Fibroblast of skin of right biceps (primary cell): Measurements from ENCODE around the gene BCL2L1.

Experiments used
- DNase-seq: peaks from one replicate; pipeline ENCODE4 v3.0.0-alpha.2; 2013

Gene BCL2L1

GRCh38 chr20:31723319-31724078, 831 bp upstream of the BCL2L1 start:
- DNase-seq: peak; percentile 99

- DNase-seq: no peak
Observed at GRCh38 chr20:31723069-31723318, 326 bp upstream of the BCL2L1 start.

GRCh38 chr20:31721408-31722256, 1.0 kb downstream of the BCL2L1 start:
- DNase-seq: no peak

GRCh38 chr20:31720486-31721407, 1.9 kb downstream of the BCL2L1 start:
- DNase-seq: no peak

- DNase-seq: peak; percentile 65
Observed at GRCh38 chr20:31719644-31720485, 2.8 kb downstream of the BCL2L1 start.

GRCh38 chr20:31718952-31719643, 3.6 kb downstream of the BCL2L1 start:
- DNase-seq: no peak

GRCh38 chr20:31717478-31718201, 5.0 kb downstream of the BCL2L1 start:
- DNase-seq: no peak

GRCh38 chr20:31716818-31717477, 5.7 kb downstream of the BCL2L1 start:
- no peak for DNase-seq

GRCh38 chr20:31716351-31716750, 6.3 kb downstream of the BCL2L1 start:
- DNase-seq: no peak

GRCh38 chr20:31715766-31716165, 6.9 kb downstream of the BCL2L1 start:
- no peak for DNase-seq

GRCh38 chr20:31713312-31714273, 9.1 kb downstream of the BCL2L1 start:
- peak; percentile 97 for DNase-seq

- DNase-seq: peak; percentile 92
Observed at GRCh38 chr20:31712564-31713311, 9.9 kb downstream of the BCL2L1 start.

GRCh38 chr20:31712112-31712553, 10.5 kb downstream of the BCL2L1 start:
- no peak for DNase-seq

GRCh38 chr20:31711179-31712111, 11.2 kb downstream of the BCL2L1 start:
- DNase-seq: no peak

GRCh38 chr20:31710423-31711108, 12.1 kb downstream of the BCL2L1 start:
- no peak for DNase-seq

GRCh38 chr20:31709939-31710338, 12.7 kb downstream of the BCL2L1 start:
- DNase-seq: no peak
